ENCODE data around the gene POLD3.

The POLD3 gene

GRCh38 chr11:74689666-74690065 is 97.3 kb downstream of the POLD3 start (continued):
- TF ChIP-seq CREB5 (CRISPR knock-in tag; IDR thresholded peaks at IDR 0.05; ENCODE audit: low read depth) (no peak), ZC3H10 (CRISPR knock-in tag; IDR thresholded peaks at IDR 0.05) (no peak), ZFP3 (CRISPR knock-in tag; IDR thresholded peaks at IDR 0.05) (no peak), ISL1 (CRISPR knock-in tag; IDR thresholded peaks at IDR 0.05) (no peak)

- TF ChIP-seq CSDC2 (CRISPR knock-in tag; IDR thresholded peaks at IDR 0.05) (no peak), ZFP3 (CRISPR knock-in tag; IDR thresholded peaks at IDR 0.05) (no peak), OSR1 (CRISPR knock-in tag; IDR thresholded peaks at IDR 0.05) (no peak), TCF4 (CRISPR knock-in tag; IDR thresholded peaks at IDR 0.05; ENCODE audit: borderline replicate concordance) (no peak)
- no peak for ATAC-seq
Measured at GRCh38 chr11:74691755-74692154, 99.4 kb downstream of the POLD3 start.
